GM04504 (cell line): Measurements from ENCODE around the gene NISCH.
A peak's percentile ranks its signal among the peaks of the same experiment; 100 is the strongest.

Experiments
- DNase-seq: peaks from one replicate; pipeline ENCODE4 v3.0.0-alpha.2; 2012; ENCODE audit warnings: low read depth

Gene NISCH

GRCh38 chr3:52527732-52528585 is 72.6 kb downstream of the NISCH start:
- no peak for DNase-seq

GRCh38 chr3:52528586-52529375 is 73.4 kb downstream of the NISCH start:
- DNase-seq, result no peak

GRCh38 chr3:52529376-52530333 is 74.3 kb downstream of the NISCH start:
- no peak for DNase-seq

- no peak for DNase-seq
These were observed 75.8 kb downstream of the NISCH start for GRCh38 chr3:52530918-52531826.

- DNase-seq, result no peak
These were observed 76.6 kb downstream of the NISCH start for GRCh38 chr3:52531860-52532516.

GRCh38 chr3:52532517-52532837 is 77.1 kb downstream of the NISCH start:
- no peak for DNase-seq

GRCh38 chr3:52532838-52533622 is 77.6 kb downstream of the NISCH start:
- DNase-seq, result no peak

GRCh38 chr3:52533623-52534280 is 78.3 kb downstream of the NISCH start, which contains the start of gene NT5DC2:
NT5DC2 (minus strand) TSS chr3:52533857; CDS start chr3:52533737, 120 bp downstream.
- DNase-seq, result peak; percentile 36

- DNase-seq, result no peak
These were observed 79.1 kb downstream of the NISCH start for GRCh38 chr3:52534281-52535183.

- no peak for DNase-seq
These were observed 80.2 kb downstream of the NISCH start for GRCh38 chr3:52535411-52536111.

- DNase-seq, result no peak
These were observed 80.6 kb downstream of the NISCH start for GRCh38 chr3:52536112-52536368.

- DNase-seq, result peak; percentile 96
These were observed 81.2 kb downstream of the NISCH start, which contains the start of gene UQCC5 for GRCh38 chr3:52536369-52537164. UQCC5 (plus strand) TSS chr3:52536605; CDS start chr3:52536756, 151 bp downstream.

- DNase-seq, result no peak
These were observed 81.8 kb downstream of the NISCH start for GRCh38 chr3:52537165-52537620.

- DNase-seq, result no peak
These were observed 82.5 kb downstream of the NISCH start for GRCh38 chr3:52537726-52538421.

GRCh38 chr3:52539010-52539653 is 83.7 kb downstream of the NISCH start:
- DNase-seq, result no peak
